ENCODE measurements around the gene MAP3K9. TPM values are rescaled to one million over a fixed set of nuclear protein-coding genes. Genes with fewer than 3 reads are reported as not detected.

The MAP3K9 gene
- total and polyA plus RNA-seq, 10 of the 15 experiments (the other 5 are each of a cell fraction or from before 2014, with no cell fraction given): 0.48 to 7.9 (median 2.9) TPM

DNA sequence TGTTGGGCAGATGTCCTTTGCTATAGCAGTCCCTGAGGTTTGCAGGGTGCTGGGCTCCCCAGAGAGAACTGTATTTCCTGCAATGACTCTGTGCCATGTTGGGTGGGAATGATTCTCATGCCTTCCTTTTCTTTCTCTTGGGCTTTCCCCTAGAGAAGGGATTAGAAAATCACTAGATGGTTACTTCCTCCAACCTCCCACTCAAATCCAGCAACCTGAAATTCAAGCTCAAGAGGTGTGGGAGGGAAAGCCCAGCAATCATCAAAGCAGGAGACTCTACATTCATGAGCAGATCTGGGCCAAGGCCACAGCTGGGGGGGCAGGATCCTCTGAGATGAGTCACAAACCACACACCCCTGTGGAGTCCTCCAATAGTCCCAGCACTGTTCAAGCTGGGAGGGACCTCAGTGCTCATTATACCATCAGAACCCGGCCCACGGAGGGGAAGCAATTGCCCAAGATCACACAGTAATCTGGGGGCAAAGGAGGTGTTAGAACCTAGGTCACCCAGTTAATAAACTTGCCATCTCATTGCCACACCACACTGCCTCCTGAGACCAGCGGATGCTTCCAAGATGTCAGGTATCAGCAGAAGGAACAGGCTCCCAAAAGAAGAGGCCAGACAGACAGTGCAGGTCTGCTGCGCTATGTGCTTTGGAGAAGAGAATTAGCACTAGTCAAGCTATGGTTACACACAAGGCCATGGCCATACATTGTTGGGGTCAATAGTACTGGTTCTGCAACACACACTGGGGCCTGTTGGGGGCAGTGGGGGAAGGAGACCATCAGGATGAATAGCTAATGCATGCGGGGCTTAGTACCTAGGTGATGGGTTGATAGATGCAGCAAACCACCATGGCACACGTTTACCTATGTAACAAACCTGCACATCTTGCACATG is 101.9 kb downstream of the MAP3K9 start (continued):
- TF ChIP-seq HDAC6 (IDR thresholded peaks at IDR 0.05; ENCODE audit: unreplicated experiment) (no peak), NR2F1 (conservative IDR thresholded peaks at IDR 0.05) (0 out of 2 replicates have a peak, but pooled peaks have one; percentile 54), ETV6 (conservative IDR thresholded peaks at IDR 0.05 in 1 of 2, IDR thresholded peaks at IDR 0.05 in 1 of 2; ENCODE audit: borderline replicate concordance in 1 of 2, low read depth in 1 of 2) (no peak), RAD21 (IDR thresholded peaks at IDR 0.05; ENCODE audit: insufficient read depth, low read depth, low read length) (0 out of 2 replicates have a peak, but pooled peaks have one; percentile 2), TCF12 (IDR thresholded peaks at IDR 0.05; ENCODE audit: low read depth, low read length) (0 out of 2 replicates have a peak, but pooled peaks have one; percentile 15), CBX5 (IDR thresholded peaks at IDR 0.05; ENCODE audit: low read depth) (peak; percentile 39; the same call in 1 of the 2 replicates), KAT2A (conservative IDR thresholded peaks at IDR 0.05; ENCODE audit: control insufficient read depth, low read depth, low read length) (no peak)
- TF ChIP-seq, protein P1, sequence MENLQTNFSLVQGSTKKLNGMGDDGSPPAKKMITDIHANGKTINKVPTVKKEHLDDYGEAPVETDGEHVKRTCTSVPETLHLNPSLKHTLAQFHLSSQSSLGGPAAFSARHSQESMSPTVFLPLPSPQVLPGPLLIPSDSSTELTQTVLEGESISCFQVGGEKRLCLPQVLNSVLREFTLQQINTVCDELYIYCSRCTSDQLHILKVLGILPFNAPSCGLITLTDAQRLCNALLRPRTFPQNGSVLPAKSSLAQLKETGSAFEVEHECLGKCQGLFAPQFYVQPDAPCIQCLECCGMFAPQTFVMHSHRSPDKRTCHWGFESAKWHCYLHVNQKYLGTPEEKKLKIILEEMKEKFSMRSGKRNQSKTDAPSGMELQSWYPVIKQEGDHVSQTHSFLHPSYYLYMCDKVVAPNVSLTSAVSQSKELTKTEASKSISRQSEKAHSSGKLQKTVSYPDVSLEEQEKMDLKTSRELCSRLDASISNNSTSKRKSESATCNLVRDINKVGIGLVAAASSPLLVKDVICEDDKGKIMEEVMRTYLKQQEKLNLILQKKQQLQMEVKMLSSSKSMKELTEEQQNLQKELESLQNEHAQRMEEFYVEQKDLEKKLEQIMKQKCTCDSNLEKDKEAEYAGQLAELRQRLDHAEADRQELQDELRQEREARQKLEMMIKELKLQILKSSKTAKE (IDR thresholded peaks at IDR 0.05; ENCODE audit: low read depth, poor library complexity, severe bottlenecking): no peak
- TF ChIP-seq, protein P2, sequence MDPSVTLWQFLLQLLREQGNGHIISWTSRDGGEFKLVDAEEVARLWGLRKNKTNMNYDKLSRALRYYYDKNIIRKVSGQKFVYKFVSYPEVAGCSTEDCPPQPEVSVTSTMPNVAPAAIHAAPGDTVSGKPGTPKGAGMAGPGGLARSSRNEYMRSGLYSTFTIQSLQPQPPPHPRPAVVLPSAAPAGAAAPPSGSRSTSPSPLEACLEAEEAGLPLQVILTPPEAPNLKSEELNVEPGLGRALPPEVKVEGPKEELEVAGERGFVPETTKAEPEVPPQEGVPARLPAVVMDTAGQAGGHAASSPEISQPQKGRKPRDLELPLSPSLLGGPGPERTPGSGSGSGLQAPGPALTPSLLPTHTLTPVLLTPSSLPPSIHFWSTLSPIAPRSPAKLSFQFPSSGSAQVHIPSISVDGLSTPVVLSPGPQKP (IDR thresholded peaks at IDR 0.05; ENCODE audit: low read depth, low read length): no peak
- TF ChIP-seq, protein P3, sequence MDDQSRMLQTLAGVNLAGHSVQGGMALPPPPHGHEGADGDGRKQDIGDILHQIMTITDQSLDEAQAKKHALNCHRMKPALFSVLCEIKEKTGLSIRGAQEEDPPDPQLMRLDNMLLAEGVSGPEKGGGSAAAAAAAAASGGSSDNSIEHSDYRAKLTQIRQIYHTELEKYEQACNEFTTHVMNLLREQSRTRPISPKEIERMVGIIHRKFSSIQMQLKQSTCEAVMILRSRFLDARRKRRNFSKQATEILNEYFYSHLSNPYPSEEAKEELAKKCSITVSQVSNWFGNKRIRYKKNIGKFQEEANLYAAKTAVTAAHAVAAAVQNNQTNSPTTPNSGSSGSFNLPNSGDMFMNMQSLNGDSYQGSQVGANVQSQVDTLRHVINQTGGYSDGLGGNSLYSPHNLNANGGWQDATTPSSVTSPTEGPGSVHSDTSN (IDR thresholded peaks at IDR 0.05; ENCODE audit: insufficient replicate concordance, low read depth, low read length): no peak
- TF ChIP-seq, protein P4, sequence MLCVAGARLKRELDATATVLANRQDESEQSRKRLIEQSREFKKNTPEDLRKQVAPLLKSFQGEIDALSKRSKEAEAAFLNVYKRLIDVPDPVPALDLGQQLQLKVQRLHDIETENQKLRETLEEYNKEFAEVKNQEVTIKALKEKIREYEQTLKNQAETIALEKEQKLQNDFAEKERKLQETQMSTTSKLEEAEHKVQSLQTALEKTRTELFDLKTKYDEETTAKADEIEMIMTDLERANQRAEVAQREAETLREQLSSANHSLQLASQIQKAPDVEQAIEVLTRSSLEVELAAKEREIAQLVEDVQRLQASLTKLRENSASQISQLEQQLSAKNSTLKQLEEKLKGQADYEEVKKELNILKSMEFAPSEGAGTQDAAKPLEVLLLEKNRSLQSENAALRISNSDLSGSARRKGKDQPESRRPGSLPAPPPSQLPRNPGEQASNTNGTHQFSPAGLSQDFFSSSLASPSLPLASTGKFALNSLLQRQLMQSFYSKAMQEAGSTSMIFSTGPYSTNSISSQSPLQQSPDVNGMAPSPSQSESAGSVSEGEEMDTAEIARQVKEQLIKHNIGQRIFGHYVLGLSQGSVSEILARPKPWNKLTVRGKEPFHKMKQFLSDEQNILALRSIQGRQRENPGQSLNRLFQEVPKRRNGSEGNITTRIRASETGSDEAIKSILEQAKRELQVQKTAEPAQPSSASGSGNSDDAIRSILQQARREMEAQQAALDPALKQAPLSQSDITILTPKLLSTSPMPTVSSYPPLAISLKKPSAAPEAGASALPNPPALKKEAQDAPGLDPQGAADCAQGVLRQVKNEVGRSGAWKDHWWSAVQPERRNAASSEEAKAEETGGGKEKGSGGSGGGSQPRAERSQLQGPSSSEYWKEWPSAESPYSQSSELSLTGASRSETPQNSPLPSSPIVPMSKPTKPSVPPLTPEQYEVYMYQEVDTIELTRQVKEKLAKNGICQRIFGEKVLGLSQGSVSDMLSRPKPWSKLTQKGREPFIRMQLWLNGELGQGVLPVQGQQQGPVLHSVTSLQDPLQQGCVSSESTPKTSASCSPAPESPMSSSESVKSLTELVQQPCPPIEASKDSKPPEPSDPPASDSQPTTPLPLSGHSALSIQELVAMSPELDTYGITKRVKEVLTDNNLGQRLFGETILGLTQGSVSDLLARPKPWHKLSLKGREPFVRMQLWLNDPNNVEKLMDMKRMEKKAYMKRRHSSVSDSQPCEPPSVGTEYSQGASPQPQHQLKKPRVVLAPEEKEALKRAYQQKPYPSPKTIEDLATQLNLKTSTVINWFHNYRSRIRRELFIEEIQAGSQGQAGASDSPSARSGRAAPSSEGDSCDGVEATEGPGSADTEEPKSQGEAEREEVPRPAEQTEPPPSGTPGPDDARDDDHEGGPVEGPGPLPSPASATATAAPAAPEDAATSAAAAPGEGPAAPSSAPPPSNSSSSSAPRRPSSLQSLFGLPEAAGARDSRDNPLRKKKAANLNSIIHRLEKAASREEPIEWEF (IDR thresholded peaks at IDR 0.05; ENCODE audit: insufficient replicate concordance, low read depth, low read length): peak; percentile 93
- TF ChIP-seq, protein P5, sequence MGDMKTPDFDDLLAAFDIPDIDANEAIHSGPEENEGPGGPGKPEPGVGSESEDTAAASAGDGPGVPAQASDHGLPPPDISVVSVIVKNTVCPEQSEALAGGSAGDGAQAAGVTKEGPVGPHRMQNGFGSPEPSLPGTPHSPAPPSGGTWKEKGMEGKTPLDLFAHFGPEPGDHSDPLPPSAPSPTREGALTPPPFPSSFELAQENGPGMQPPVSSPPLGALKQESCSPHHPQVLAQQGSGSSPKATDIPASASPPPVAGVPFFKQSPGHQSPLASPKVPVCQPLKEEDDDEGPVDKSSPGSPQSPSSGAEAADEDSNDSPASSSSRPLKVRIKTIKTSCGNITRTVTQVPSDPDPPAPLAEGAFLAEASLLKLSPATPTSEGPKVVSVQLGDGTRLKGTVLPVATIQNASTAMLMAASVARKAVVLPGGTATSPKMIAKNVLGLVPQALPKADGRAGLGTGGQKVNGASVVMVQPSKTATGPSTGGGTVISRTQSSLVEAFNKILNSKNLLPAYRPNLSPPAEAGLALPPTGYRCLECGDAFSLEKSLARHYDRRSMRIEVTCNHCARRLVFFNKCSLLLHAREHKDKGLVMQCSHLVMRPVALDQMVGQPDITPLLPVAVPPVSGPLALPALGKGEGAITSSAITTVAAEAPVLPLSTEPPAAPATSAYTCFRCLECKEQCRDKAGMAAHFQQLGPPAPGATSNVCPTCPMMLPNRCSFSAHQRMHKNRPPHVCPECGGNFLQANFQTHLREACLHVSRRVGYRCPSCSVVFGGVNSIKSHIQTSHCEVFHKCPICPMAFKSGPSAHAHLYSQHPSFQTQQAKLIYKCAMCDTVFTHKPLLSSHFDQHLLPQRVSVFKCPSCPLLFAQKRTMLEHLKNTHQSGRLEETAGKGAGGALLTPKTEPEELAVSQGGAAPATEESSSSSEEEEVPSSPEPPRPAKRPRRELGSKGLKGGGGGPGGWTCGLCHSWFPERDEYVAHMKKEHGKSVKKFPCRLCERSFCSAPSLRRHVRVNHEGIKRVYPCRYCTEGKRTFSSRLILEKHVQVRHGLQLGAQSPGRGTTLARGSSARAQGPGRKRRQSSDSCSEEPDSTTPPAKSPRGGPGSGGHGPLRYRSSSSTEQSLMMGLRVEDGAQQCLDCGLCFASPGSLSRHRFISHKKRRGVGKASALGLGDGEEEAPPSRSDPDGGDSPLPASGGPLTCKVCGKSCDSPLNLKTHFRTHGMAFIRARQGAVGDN (IDR thresholded peaks at IDR 0.05): 0 out of 2 replicates have a peak, but pooled peaks have one; percentile 20
